ENCODE results near the gene PPIA.

The PPIA gene

GRCh38 chr7:44796504-44797328 is at the start of gene PPIA:
TSS of gene PPIA (plus strand) at chr7:44796681. CDS start at chr7:44796725, 44 bp downstream.
- no peak for TF ChIP-seq CTCF (conservative IDR thresholded peaks at IDR 0.05; ENCODE audit: low read length)
- peak within 1 kb of the TSS; percentile 95 for H3K4me3 ChIP-seq (ENCODE audit: low read length)
- peak; percentile 99 for DNase-seq (ENCODE audit: low read depth)

- TF ChIP-seq CTCF (conservative IDR thresholded peaks at IDR 0.05; ENCODE audit: low read length), result no peak
- peak within 1 kb of the TSS; percentile 77 for H3K4me3 ChIP-seq (ENCODE audit: low read length)
- DNase-seq (ENCODE audit: low read depth), result peak; percentile 86
Measured at GRCh38 chr7:44748045-44748947, 48.2 kb upstream of the PPIA start, which contains the start of gene ZMIZ2. TSS of gene ZMIZ2 (plus strand) at chr7:44748847. CDS start at chr7:44756250, 7,403 bp downstream.

- no peak for TF ChIP-seq CTCF (conservative IDR thresholded peaks at IDR 0.05; ENCODE audit: low read length)
- no peak for DNase-seq (ENCODE audit: low read depth)
- H3K4me3 ChIP-seq (ENCODE audit: low read length), result peak overlapping the region; percentile 77
Measured at GRCh38 chr7:44748948-44749731, 47.3 kb upstream of the PPIA start.

GRCh38 chr7:44749992-44750391 is 46.5 kb upstream of the PPIA start:
- H3K4me3 ChIP-seq (ENCODE audit: low read length), result peak overlapping the region; percentile 77
- no peak for TF ChIP-seq CTCF (conservative IDR thresholded peaks at IDR 0.05; ENCODE audit: low read length)
- no peak for DNase-seq (ENCODE audit: low read depth)

GRCh38 chr7:44750424-44750823 is 46.1 kb upstream of the PPIA start:
- TF ChIP-seq CTCF (conservative IDR thresholded peaks at IDR 0.05; ENCODE audit: low read length), result no peak
- no peak overlapping the region; the same call in 1 of the 2 replicates for H3K4me3 ChIP-seq (ENCODE audit: low read length)
- DNase-seq (ENCODE audit: low read depth), result no peak

DNA sequence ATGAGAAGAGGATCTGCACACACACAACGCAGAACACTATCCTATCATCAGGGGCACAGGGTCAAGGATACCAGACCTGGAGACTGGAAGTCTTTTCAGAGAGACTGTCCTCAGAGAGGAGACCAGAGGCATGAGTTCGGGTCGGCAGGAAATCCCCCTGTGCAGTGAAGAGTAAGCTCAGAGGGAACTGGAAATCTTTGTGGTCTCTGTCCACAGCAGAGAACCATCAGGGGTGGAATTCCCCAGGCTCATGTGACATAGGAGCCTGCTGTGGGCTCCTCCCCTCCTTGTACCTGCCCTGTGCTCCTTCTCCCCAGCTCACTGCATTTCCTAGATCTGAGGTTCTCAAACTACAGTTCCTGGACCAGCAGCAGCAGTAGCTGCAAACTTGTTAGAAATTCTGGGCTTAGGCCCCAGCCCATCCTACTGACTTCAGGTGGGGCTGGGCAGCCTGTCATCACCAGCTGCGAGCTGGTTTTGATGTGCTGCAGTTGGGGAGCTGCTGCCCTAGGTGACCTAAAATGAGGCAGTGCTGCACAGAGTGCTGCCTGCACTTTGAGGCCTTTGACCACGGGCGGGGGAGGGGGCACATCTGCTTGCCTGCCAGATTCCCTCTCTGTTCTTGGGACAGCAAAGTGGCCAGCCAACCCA is 45.4 kb upstream of the PPIA start:
- H3K4me3 ChIP-seq (ENCODE audit: low read length), result no peak overlapping the region
- TF ChIP-seq CTCF (conservative IDR thresholded peaks at IDR 0.05; ENCODE audit: low read length), result no peak
- DNase-seq (ENCODE audit: low read depth), result no peak
